Measurements from ENCODE around the gene BAIAP2.

DNA sequence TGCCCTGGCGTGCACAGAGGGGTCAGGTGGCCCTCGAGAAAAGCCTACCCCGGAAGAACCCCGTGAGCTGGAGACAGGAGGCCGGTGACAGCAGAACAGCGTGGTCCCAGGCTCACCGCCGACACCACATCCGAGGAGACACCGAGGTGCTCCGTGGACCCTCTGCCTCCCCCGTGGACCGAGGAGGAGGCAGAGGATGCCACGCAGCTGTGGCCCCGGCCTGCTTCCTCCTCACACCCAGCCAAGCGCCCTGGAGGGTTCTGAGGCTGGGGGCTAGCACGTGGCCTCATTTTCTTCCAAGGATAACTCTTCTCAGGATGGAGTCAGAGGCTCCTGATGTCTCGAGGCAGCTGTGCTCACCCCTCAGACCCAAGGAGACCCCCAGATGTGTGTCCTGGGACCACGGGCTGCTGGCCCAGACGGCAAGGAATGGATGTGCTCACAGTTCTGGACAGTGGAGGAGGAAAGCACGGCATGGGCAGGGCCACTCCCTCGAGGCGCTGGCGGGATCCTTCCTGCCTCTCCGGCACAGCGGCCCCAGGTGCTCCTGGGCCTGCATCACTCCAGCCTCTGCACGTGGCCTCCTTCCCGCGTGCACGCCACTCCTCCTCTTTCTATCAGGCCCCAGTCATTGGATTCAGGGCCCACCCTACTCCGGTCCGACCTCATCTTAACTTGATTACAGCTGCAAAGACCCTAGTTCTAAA, 125.9 kb downstream of the BAIAP2 start:
- TF ChIP-seq POLR2AphosphoS5 (IDR thresholded peaks at IDR 0.05) (no peak), EZH2 (IDR thresholded peaks at IDR 0.05; ENCODE audit: borderline replicate concordance, insufficient read depth, low read length, poor library complexity, severe bottlenecking) (no peak)
- TF ChIP-seq, protein P1, sequence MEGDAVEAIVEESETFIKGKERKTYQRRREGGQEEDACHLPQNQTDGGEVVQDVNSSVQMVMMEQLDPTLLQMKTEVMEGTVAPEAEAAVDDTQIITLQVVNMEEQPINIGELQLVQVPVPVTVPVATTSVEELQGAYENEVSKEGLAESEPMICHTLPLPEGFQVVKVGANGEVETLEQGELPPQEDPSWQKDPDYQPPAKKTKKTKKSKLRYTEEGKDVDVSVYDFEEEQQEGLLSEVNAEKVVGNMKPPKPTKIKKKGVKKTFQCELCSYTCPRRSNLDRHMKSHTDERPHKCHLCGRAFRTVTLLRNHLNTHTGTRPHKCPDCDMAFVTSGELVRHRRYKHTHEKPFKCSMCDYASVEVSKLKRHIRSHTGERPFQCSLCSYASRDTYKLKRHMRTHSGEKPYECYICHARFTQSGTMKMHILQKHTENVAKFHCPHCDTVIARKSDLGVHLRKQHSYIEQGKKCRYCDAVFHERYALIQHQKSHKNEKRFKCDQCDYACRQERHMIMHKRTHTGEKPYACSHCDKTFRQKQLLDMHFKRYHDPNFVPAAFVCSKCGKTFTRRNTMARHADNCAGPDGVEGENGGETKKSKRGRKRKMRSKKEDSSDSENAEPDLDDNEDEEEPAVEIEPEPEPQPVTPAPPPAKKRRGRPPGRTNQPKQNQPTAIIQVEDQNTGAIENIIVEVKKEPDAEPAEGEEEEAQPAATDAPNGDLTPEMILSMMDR (IDR thresholded peaks at IDR 0.05; ENCODE audit: poor library complexity, severe bottlenecking), result no peak
